HG03095 (cell line): ENCODE data around the gene WBP2NL.

ENCODE experiments used
- ATAC-seq: cut with Tn5 transposase; IDR thresholded peaks from one replicate; pipeline ENCODE4 v1.9.1; 2021; ENCODE audit warnings: moderate library complexity; ENCODE audit not compliant: unreplicated experiment

Gene WBP2NL

DNA sequence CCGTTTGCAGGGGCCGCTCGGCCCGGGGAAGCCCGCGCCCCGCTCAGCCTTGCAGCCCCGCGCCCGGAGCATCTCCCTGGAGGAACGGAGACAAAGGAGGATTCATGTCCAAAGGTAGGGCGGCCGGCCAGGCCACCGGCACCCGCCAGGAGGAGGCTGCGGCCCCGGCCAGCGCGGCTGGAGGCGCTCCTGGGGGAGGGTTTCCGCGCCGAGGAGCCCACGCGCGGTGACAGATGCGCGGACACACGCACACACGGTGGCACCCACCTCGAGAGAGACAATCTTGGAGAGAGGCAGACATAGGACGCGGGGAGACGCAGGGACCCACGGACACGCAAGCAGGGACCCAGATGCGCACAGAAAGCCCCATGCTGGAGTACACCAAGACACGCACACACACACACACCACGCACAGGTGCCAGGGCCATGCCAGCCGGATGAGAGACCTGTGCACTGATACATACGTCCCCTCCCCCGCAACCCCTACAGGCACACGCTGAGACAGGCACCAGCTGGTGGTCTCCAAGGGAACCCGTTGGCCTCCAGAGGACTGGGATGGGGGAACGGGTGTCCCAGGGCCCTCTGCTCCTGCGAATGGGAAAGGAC, 21.5 kb upstream of the WBP2NL start:
- ATAC-seq: no peak

- no peak for ATAC-seq
Observed at GRCh38 chr22:41978732-41979131, 19.9 kb upstream of the WBP2NL start.

DNA sequence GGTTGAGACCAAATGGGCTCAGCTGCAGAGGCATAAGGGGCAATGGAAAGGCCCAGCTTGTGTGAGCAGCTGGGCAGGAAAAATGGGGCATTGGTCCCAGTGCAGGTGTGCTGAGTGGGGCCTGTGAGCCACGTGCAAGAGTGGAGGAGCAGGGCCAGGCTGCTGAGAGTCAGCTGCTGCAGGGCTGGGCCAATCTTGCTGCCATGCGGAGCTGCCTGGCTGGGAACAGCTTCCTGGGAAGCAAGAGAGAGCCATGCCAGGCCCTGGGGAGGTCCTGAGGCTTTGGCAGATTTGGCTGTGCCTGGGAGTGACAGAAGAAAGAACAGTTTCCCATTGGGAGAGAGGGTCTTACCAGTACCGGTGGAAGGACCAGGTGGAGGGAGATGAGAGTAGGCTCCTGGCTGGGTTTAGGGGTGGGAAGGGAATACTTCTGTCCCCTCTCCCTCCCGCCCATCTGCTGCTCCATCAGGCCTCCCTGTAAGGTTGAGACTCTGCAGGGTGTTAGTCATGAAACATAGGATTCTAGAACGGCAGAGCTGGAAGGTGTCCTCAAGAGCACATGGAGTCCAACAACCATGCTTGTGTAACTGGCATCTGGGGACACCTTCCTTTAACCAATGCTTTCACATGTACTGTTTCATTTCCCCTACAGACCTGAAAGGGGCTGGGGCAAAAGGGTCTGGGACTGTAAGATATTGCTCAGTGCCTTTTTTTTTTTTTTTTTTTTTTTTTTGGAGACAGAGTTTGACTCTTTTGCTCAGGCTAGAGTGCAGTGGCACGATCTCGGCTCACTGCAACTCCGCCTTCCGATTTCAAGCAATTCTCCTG, 19.0 kb upstream of the WBP2NL start:
- ATAC-seq: no peak

DNA sequence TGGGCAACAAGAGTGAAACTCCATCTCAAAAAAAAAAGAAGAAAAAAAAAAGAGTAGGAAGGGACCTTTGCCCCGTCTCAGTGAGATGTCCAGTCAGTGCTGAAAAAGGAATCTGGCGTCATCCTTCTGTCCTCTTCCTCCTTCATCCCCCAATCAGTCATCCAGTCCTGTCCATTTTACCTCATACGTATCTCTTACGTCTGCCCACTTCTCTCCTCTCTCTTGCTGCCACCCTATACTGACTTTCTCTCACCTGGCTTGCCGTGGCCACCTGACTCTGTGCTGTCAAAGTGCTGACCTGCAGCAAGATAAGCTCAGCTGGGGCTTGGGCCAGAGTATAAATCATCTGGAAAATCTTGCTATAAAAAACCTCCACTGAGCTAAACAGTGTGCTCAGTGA, 15.7 kb upstream of the WBP2NL start:
- ATAC-seq: no peak

DNA sequence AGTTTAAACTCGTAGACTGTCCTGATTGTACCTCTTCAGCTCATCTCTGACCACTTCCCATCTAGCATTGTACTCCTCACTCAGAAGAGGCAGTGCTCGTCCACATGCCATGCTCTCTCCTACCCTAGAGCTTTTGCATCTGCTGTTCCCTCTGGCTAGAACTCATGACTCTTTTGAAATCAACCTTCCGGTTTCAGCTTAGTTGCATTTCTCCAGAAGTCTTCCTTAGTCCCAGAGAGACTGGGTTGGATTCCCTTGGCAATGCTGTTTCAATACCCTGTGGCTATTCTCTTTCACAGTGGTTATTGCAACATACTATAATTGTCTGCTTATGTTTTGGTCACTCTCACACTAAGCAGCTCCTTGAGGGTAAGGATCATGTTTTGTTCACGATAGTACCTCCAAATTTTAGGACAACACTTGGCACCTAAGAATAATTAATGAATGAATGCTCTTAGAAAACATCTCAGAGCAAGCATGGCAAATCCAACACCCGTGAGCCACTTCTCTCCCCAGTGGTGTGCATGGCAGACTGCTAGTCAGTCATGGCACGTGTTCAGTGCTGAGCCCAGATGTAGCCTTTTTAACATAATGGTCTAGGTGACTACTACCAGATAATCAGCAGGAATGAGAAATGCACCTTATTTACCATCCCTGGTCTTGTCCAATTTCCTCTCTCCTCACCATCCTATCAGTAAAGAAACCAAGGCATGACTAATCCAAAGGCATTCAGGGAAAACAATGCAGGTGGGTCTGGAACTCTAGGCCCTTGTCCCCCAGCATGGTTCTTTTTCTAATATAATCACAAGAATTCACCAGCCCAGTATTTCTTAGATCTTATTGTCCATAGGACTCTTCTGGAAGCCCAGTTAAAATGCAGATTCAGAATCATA, 14.8 kb upstream of the WBP2NL start:
- no peak for ATAC-seq

DNA sequence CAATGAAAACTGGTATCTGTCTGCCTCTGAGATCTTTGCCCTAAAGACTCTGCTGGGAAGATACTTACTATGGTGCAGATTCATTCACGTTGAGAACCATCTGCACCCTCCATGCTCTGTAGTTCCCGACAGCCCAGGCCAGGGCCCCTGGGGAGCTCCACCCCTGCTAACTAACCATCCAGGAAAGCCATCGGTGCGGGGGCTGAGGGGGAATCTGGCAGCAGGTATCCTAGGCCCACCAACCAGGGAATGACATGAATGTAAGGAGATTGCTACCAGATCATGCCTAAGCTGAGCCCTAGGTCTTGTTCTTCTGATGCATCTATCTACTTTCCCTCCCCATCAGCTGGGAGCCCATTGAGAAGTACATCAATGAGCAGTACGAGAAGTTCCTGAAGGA, 11.3 kb upstream of the WBP2NL start:
- ATAC-seq: no peak

DNA sequence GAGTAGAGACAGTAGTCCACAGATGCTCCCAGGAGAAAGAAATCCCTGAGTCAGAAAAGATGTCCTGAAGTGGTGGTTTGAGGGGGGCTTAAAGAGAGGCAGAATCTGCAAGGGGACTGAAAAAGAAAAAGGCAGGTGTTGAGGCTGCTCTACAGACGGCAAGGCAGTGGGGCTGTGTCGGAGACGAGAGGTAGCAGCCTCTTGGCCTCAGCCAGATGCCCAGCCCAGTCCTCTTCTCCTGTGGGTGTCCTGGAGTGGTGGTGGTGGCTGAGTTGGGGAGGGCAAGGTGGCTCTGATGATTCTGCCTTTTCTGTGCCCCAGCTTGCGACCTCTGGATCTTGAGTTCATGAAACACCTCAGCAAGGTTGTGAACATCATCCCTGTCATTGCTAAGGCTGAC, 9.3 kb upstream of the WBP2NL start:
- ATAC-seq: no peak

DNA sequence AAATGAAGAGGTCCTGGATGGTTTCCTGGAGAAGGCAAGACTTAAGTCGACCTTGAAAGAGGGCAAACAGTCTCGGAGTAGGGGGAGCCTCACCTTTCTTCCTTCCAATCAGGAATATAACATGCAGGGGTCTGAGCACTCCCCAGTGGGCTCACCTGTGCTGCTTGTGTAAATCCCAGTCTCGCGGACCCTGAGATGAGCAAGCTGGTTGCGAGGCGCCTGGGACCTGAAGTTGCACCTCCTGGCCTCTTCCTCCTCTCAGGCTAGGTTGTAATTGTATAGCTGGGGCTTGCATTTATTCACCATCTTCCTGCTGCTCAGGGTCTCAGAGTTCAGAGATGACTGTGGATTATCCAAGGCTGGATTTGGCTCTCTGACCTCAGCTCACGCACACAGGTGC, 7.5 kb upstream of the WBP2NL start:
- ATAC-seq: no peak

- ATAC-seq: no peak
Observed at GRCh38 chr22:41992496-41992895, 6.1 kb upstream of the WBP2NL start.

DNA sequence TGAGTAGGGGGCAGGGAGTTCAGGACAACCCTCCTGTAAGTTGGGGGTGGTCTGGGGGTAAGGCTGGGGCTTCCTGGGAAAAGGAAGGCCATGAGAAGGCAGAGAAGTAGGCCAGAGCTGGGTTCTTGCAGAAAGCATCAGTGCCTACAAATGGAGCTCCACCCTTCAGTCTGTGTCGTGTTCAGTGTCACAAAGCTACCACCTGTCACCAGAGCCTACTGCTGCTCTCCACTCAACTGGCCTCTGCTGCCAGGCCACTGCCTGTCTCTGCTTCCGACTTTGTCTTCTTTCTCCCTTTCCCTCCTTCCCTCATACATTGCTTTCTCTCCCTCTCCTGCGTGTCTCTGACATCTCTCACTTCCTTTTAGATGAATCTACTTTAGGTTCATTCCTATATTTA, 3.4 kb upstream of the WBP2NL start:
- ATAC-seq: no peak

GRCh38 chr22:41996826-41997225, 1.8 kb upstream of the WBP2NL start:
- no peak for ATAC-seq

DNA sequence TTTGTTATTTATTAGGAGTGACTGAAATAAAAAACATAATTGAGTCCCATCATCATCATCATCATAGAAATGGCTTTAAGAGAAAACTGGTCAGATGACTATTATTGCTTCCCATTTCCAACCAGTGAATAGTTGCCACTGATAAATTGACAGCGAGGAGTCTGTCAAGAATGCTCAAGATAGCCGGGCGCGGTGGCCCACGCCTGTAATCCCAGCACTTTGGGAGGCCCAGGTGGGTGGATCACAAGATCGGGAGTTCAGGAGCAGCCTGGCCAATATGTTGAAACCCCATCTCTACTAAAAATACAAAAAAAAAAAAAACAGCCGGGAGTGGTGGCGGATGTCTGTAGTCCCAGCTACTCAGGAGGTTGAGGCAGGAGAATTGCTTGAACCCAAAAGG, 1.9 kb downstream of the WBP2NL start:
- ATAC-seq: no peak

GRCh38 chr22:42001121-42001520, 2.5 kb downstream of the WBP2NL start:
- no peak for ATAC-seq

DNA sequence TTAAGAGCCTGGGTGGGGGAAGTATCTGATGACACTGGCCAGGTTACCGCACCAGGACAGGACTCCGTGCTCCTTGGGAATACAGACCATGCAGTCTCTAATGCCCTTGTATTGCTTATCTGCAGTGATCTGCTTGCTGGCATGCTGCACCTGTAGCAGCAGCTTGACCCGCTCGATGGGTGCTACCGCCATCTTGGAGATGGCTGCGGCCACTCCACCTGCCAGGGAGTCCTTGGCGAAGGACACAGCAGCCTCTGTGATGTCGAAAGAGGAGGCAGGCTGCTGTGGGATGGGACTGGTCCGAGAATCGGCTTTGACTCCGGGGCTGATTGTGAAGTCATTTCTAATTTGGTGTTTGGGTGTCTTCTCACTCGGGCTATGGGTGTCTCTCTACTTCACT, 3.1 kb downstream of the WBP2NL start:
- ATAC-seq: no peak

- no peak for ATAC-seq
Observed at GRCh38 chr22:42007922-42008321, 9.3 kb downstream of the WBP2NL start.

DNA sequence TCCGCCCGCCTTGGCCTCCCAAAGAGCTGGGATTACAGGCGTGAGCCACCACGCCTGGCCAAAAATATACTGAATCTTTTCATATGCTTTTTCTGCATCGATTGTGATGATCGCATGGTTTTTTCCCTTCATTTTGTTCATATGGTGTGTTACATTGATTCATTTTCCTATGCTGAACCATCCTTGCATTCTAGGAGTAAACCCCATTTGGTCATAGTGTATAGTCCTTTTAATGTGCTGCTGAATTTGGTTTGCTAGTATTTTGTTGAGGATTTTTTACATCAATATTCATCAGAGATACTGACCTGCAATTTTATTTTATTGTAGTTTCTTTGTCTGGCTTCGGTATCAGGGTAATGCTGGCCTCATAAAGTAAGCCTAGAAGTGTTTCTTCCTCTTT, 12.2 kb downstream of the WBP2NL start:
- ATAC-seq: no peak

GRCh38 chr22:42013385-42013784, 14.8 kb downstream of the WBP2NL start:
- ATAC-seq: no peak

GRCh38 chr22:42016111-42016510, 17.5 kb downstream of the WBP2NL start:
- ATAC-seq: no peak

DNA sequence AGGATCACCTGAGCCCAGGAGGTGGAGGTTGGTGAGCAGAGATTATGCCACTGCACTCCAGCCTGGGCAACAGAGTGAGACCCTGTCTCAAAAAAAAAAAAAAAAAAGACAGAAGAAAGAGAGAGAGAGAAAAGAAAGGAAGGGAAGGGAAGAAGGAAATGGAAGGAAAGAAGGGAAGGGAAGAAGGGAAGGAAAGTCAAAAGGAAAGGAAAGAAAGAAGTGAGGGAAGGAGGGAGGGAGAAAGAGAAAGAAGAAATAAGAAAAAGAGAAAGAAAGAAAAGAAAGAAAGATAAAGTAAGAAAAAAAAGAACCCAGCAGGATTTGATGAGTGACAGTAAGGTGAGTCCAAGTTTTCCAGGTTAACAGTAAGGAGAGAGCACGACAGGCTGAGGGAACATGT, 19.6 kb downstream of the WBP2NL start:
- no peak for ATAC-seq

GRCh38 chr22:42021571-42021970, 23.0 kb downstream of the WBP2NL start:
- no peak for ATAC-seq

GRCh38 chr22:42022162-42022847, 23.7 kb downstream of the WBP2NL start:
- ATAC-seq: no peak
